HUDEP-2 (cell line): ENCODE data around the gene HMGXB3.

Experiments used
- DNase-seq, 76 experiments: peaks; one replicate each; lab custom pipeline; 2025; ENCODE audit not compliant: unreplicated experiment in 76 of 76; lab: John Stamatoyannopoulos, UW

Gene HMGXB3

DNA sequence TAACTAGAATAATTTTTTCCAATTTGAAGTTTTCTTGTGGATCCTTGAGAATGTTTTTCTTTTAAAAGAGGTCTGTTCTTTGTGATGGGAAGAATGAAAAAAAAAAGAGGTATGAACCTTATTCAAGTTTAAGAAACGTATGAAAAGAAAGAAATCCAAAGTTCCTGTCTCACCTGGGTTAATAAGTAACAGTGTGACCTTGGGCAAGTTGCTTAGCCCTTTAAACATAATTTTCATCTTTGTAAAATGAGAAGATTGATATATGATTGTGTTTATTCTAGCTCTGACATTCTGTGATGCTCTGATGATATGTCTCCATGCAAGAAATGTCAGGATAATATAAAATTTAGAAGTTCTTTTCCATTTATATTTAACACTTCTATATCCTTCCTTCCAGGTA is 20.6 kb upstream of the HMGXB3 start:
- no peak for DNase-seq

DNA sequence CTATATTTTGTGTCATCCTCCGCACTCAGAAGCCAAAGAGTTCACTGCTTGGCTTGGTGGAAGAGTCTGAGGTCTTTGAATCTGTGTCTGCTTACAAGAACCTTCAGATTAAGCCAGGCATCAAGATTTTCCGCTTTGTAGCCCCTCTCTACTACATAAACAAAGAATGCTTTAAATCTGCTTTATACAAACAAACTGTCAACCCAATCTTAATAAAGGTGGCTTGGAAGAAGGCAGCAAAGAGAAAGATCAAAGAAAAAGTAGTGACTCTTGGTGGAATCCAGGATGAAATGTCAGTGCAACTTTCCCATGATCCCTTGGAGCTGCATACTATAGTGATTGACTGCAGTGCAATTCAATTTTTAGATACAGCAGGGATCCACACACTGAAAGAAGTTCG is 19.3 kb upstream of the HMGXB3 start:
- DNase-seq = no peak

DNA sequence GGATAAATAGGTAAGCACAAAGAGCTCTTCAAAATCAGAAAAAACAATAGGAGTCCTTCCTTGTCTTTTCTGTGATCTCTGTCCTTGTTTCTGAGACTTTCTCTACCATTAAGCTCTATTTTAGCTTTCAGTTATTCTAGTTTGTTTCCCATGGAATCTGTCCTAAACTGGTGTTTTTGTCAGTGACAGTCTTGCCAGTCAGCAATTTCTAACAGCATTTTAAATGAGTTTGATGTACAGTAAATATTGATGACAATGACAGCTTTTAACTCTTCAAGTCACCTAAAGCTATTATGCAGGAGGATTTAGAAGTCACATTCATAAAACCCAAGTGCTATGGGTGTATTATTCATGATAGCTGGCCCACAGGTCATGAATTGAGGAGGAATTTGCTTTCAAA is 18.0 kb upstream of the HMGXB3 start:
- DNase-seq = no peak

DNA sequence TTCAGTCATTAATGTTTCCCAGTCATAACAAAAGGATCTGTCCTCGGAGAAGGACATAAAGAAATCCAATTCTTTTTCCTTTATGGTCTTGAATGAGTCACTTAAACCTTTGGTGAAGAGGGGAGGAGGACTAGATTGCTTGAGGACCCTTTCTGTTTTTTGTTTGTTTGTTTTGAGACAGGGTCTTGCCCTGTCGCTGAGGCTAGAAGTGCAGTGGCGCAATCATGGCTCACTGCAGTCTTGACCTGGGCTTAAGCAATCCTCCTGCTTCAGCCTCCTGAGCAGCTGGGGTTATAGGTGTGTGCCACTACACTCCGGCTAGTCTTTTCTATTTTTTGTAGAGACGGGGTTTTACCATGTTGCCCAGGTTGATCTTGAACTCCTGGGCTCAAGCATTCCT is 12.4 kb upstream of the HMGXB3 start:
- no peak for DNase-seq

DNA sequence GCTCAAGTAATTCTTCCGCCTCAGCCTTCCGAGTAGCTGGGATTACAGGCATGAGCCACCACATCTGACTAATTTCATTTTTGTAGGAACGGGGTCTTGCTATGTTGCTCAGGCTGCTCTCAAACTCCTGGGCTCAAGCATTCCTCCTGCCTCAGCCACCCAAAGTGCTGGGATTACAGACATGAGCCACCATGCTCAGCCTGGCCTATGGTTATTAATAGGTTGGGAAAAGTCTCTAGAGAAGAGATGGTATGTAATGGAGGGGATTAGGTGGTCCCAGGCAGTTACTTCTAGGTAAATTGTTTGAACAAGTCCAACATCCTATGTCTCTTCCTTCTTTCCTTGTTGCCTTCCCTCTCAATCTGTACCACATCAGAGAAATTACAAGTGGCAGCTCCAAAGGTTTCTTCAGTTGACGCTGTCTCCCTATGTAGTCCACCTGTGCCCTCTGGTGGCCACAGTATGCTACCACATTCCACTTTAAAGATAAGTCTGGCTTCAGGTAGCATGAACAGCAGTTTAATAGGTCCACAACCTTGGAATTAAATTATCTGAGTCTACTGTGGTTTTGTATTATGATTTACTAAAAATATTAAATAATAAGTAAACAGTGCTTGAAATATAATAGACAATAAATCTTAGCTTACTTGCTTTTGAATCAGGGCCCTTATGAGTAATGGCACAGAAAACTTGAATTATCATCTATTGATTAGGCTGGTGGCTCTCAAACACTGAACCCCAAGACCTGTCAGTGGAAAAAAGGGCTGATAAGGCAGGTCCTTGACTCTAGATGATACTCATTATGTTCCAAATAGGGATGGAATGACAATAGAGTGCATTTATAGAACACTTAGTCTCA is 9.8 kb upstream of the HMGXB3 start:
- DNase-seq = peak in 62 of 76 experiments; percentile 2 to 75 (median 44)

DNA sequence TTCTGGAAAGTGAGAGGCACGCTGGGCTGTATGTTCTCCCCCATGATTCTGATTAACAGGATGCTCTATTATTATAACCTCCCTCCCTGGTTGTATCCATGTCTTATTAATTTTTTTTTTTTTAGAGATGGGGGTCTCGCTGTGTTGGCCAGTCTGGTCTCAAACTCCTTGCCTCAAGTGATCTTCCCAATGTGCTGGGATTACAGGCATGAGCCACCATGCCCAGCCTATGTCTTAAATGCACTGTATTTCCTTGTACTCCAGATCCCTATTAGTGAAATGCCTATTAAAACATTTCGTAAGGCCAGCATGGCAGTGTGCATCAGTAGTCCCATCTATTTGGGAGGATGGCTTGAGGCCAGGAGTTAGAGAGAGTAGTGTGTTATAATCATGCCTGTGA is 7.1 kb upstream of the HMGXB3 start:
- DNase-seq = no peak

DNA sequence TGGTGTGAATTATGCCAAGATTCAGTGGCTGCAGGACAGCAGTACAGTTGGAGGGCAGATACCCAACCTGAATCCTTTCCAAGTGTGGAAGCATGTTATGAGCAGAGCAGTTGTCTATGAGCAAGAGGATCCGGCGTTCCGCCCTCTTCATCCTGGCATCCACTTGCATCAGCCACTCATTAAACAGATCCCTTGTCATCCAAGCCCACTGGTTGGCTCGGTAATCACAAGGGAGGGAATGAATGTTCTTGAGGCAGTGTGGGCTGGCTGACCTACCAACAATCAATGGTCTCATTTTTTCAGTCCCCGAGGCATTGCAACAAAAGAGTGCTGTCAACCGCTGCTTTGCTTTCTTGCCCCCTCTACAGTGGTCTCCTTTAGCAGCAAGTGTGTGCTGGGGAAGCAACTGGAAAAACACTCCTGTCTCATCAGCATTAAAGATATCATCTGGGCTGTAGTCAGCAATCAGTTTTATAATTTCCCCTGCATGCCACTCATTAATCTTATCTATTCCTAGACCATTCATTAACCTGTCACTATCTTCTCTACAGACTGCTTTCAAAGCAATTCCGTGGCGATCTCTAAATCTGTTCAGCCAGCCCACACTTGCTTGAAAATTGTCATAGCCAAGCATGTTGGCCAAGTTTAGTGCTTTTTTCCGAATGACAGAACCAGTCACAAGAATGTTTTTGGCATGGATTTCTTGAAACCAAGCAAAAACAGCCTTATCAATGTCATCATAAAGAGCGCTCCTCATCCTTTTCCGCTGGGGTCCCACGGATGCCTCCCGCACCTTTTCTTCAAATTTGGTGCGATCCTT is 4.9 kb upstream of the HMGXB3 start:
- DNase-seq = no peak

DNA sequence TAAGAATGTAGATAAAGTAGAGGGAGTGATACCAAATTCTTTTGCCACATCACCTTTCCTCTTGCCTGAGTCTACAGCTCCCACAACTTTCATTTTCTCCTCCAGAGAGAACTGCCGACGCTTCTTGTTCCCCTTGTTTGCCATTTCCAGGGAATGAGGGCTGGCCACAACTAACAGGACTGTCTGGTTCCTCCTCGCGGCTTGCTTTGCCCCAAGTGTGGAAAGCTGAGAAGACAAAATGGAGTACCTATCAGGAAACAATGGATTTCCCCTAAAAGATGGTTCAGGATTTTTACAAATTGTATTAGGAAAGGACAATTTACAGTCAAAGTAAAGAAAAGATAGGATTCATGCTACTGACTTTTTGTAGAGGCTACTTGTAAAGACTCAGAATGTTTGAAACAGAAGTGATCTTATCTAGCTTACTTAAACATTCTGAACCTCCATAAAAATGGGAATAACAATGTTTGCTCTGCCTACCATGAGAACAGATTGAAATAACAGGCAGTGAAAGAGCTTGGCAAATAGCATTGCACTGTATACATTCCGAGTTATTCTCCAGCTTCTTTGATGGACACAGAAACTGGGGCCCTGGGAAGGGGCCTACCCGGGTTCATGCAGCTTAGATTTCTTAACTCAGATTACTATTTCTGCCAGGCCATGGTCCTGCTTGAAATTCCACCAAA is 4.2 kb upstream of the HMGXB3 start:
- no peak for DNase-seq

DNA sequence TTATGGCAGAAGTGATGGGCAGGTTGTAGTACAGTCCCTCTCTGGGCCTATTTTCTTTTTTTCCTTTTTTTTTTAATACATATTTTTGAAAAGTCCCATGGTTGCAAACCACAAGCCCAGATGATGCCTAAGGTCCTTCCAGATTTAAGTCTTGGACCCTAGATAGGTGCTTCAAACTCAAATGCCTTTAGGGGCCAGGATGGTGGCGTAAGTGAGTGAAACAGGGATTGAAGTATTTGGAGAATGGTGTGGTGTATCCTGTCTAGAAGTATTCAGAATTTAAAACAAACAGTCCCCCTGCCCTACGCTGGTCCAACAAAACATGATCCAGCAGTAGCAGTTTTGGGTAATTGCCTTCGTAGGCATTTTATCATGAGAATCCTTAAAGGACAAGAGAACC is 2.3 kb upstream of the HMGXB3 start:
- DNase-seq = no peak

DNA sequence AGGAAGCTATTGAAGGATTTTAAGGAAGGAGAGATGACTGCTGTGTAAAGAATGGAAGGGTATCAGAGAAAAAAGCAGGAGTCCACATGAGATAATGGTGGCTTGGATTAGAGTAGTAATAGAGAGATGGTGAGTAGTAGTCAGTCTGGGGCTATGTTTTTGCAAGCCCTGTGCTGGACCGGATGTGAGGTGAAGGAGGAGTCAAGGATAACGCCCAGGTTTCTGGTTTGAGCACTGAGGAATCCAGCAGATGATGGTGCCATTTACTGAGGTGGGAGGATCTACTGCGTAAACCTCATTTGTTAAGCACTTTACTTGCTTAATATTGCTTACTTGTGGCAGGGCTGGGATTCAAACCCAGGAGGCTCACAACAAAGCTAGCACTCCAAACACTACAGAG is 1.2 kb upstream of the HMGXB3 start:
- DNase-seq = no peak

DNA sequence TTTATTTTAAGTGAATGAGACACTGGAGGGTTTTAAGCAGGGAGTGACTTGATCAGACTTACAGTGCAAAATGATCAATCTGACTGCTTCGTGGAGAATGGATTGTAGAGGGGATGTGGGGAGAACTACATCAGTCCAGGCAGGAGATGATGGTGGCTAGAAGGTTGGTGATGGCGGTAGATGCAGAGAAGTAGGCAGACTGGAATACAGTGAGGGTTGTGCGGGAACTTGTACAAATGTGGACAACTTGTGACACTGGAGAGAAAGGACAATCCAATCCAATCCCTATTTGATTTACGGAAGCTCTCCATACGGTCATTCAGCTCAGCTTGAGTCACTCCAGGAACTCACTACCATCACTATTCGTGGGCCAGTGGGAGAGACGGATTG is 678 bp upstream of the HMGXB3 start:
- DNase-seq = no peak

DNA sequence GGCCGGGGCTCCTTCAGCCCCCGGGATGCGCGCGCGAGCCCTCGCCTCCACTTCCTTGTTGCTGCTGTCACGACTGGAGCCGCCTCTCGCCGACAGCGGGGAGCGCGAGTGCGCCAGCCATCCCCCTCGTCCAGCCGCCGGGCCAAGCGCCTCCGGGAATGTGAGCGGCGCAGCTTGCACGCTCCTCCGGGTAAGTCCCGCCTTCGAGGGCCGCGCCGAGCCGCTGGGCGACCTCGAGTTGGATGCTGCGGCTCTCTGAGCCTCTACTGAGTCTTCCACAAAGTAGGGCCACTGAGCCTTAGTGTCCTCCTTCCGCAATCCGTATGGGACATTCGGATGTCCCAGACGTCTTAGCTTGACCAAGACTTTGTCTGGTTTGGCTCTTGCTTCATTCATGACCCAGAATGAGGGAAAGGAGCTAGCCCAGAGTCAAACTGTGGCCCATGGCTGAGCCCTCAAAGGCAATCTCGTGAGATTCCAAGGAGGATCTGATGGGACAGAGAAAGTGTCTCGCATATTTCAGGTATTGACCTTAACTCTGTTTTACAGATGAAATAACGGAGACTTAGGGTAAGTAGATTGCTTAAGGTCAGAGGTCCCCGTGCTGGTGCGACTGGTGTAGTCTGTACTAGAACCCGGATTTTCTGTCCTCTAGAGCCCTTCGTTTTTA is 586 bp downstream of the HMGXB3 start:
- peak in 33 of 76 experiments; percentile 8 to 52 (median 29) for DNase-seq

DNA sequence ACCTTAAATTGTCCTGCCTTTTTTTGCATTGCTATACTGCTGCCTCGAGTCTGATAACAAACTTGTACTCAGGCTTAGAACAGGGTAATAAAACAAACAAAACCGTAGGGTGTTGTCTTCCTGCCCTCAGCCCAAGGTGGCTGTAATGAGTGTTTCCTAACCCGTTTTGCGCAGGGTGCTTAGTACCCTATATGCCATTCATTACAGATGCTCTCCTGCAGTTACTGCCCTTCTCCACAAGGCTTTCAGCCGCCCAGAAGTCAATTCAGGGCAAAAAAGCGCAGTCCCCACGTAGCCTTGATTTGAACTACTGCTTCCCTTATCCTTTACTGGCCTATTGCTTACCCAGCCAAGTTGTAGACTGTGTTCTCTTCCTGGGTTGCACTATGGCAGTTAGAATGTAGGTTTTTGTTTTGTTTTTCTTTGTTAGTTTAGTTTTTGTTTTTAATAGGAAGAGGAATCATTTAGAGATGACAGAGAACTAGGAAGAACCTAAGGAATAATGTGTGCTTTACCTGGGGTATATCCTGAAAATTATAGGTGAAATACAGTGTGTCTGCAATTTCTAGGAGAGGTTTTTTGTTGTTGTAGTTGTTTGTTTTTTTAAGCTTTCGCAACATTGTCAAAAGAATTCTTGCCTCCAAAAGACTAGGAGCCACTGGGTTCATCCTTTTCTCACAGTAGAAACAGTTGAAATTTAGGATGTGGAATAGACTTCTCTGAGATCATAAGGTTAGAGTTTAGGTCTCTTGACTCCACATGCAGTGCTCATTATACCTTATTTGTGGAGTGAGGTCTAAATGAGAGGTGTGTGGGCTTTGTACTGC is 1.3 kb downstream of the HMGXB3 start:
- peak in 69 of 76 experiments; percentile 6 to 80 (median 49) for DNase-seq

DNA sequence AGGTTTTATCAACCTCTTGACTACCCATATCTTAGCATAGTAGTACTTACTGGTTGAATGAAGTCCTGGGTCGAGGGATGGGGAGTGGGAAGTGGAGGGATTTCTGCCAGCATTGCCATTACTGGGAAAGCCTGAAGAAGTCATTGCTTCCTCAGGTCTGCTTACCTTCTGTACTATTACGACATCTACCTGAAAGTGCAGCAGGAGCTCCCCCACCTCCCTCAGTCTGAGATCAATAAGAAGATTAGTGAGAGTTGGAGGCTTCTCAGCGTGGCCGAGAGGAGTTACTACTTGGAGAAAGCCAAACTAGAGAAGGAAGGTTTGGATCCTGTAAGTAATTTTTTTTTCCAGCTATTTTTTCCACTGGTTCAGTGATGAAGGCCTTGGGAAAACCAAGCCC is 5.8 kb downstream of the HMGXB3 start:
- DNase-seq = no peak

DNA sequence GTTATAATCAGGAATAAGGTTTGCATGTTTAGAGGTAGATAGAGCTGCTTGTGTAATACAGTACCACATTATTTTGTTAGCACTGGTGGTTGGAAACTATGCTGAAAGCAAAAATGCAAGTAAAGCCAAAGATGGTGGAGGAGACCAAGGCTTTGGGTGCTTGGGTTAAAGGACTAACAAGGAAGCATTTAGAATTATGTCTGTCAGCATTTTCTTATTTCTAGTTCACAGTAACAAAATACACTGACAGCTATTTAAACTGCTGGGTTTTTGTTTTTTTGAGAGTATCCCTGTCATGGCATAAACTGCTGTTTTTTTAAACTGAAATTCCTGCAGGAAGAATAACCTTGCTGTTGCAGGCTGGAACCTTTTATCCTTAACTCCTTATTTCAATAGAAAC is 6.5 kb downstream of the HMGXB3 start:
- DNase-seq = no peak

DNA sequence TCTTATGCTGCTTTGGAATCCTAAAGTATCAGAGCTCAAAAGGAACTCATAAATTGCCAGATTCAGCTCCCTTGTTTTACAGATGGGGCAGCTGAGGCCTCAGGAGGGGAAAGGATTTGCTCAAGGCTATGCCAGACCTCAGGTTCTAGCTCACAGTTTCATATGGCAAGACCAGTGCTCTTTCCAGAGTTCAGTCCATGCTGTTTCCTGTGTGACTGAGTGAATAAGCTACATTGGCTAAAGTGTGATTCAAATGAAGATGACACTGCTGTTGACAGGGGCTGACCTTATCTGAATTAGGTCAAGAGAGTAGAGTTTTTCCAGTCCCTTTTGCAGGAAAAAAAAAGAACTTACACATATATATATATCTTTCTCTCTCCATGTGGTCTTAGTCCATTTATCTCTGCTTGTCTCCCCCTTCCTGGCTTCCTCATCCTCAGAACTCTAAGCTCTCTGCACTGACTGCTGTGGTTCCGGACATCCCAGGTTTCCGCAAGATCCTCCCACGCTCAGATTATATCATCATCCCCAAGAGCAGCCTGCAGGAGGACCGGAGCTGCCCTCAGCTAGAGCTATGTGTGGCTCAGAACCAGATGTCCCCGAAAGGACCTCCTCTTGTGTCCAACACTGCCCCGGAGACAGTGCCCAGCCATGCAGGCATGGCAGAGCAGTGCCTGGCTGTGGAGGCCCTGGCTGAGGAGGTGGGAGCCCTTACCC is 9.3 kb downstream of the HMGXB3 start:
- DNase-seq = no peak

DNA sequence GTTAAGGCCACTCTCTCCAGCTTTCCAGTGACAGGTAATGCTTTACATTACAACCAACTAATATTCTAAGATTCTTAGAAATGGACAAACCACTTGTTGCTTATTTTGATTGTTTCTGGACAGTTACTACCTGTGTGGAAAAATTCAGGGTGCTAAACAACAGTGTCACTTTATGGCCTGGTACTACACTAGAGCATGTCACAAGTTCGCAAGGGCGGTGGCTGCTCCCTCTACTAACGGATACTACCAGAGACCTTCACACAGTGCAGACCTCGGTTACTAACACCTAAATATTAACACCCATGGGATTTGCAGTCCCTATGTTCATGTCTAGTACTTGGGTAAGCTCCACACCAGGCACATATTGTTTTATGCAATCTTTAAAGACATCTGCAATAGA is 13.4 kb downstream of the HMGXB3 start:
- DNase-seq = no peak

DNA sequence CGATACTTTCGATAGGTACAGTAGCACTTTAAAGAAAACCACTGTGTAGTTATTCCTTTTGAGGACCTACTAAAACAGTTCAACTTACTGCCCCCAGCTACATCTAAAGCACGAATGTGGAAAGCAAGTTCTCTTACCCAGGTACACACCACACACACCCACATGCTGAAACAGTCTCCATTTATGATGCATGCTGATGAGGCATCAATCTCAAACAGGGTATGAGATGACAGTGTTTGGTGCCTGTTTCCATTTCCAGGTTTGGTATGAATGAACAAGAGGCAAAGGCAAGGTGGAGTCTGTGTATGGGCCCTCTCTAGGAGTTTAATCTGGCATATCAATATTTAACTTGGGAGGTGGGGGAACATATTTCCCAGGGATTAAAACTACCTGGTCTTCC is 13.9 kb downstream of the HMGXB3 start:
- no peak for DNase-seq

DNA sequence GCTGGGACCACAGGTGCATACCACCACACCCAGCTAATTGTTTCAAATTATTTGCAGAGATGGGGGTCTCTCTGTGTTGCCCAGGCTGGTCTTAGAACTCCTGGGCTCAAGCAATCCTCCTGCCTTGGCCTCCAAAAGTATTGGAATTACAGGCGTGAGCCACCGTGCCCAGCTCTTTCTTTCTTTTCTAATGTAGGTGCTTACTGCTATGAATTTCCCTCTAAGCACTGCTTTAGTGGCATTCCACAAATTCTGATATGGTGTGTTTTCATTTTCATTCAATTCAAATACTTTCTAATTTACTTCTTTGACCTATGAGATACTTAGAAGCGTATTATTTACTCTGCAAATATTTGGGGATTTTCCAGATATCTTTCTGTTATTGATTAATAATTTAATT is 14.9 kb downstream of the HMGXB3 start:
- no peak for DNase-seq
